ENCODE measurements around the gene RXFP1.

DNA sequence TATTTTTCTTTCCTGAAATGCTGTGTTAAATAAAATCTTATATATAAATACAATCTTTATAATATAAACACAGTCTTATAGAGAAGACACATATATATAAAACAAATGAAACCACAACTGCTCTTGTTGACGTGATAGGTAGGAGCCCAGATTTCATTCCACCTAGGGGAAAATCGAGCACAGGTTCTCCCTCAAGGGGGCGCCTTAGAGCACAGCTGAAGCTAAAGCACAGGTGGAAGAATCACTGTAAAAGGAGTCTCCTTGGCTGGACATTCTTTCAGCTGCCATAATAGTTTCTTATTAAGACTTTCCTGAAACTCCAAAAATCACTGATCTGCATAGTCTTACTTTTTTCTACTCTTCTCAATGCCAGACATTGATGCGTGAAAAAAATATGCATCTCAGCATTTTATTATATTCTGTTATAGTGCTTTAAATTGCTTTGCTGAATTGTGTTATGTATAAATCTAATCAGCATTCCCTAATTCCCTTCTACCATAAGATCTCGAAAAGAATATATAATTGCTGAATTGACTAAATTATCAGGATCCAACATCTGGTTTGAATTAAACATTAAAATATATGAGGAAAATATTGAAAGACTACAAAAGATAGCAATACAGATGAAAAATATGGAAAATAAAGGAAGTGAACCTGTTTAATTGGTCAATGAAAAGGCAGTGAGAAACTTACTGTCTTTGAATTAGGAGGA lies 25.5 kb upstream of the RXFP1 start:
- TF ChIP-seq MXI1 (conservative IDR thresholded peaks at IDR 0.05; ENCODE audit: poor library complexity, severe bottlenecking) (no peak), EP300 (conservative IDR thresholded peaks at IDR 0.05; ENCODE audit: poor library complexity, severe bottlenecking) (no peak), POLR2AphosphoS5 (IDR thresholded peaks at IDR 0.05) (no peak), RAD21 (conservative IDR thresholded peaks at IDR 0.05) (no peak)
- TF ChIP-seq, protein P1, sequence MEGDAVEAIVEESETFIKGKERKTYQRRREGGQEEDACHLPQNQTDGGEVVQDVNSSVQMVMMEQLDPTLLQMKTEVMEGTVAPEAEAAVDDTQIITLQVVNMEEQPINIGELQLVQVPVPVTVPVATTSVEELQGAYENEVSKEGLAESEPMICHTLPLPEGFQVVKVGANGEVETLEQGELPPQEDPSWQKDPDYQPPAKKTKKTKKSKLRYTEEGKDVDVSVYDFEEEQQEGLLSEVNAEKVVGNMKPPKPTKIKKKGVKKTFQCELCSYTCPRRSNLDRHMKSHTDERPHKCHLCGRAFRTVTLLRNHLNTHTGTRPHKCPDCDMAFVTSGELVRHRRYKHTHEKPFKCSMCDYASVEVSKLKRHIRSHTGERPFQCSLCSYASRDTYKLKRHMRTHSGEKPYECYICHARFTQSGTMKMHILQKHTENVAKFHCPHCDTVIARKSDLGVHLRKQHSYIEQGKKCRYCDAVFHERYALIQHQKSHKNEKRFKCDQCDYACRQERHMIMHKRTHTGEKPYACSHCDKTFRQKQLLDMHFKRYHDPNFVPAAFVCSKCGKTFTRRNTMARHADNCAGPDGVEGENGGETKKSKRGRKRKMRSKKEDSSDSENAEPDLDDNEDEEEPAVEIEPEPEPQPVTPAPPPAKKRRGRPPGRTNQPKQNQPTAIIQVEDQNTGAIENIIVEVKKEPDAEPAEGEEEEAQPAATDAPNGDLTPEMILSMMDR (IDR thresholded peaks at IDR 0.05; ENCODE audit: poor library complexity, severe bottlenecking), result no peak

All from neural cell (in vitro differentiated cells).